ENCODE measurements around the gene KIAA0825. TPM values are rescaled to one million over a fixed set of nuclear protein-coding genes. Genes with fewer than 3 reads are reported as not detected.

KIAA0825 gene
- total RNA-seq, 1 experiment from 2014 or later = 1.9 TPM

DNA sequence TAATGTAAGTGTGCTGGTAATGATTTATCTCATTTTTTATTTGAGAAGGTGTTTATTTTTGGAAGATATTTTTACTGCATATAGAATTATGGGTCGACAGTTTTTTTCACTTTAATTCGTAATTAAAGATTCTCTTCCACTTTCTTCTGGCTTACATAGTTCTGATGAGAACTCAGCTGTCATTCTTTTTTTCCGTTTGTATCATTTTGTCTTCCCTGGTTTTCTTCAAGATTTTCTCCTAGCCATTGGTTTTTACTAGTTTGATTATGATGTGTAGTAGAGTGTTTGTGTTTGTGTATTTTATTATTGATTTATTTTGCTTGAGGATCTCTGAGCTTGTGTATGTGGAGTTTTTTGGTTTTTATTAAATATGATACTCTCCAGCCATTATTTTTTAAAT is 21.8 kb upstream of the KIAA0825 start:
- BruUV-seq (replicated peaks) = no TSS peak
- POLR2A ChIA-PET (ENCODE audit: unreplicated experiment) = no interaction called here

DNA sequence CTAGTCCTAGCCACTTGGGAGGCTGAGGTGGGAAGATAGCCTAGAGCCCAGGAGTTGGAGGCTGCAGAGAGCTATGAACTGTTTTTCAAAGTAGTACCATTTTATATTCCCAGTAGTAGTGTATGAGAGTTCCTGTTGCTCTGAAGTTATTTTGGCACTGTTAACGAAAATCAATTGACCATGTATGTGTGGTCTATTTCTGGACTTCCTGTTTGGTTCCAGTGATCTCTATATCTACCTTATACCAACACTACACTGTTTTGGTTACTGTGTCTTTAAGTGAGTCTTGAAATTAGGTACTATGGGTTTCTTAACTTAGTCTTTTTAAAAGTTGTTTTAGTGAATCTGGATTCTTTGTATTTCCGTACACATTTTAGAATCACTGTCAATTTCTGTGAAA is 13.6 kb upstream of the KIAA0825 start:
- H3K4me2 ChIP-seq = no peak overlapping the region
- intact Hi-C loops (cut with micrococcal nuclease; ENCODE audit: unreplicated experiment) = no loop called here
- BruUV-seq (replicated peaks) = no TSS peak
- H3K9me3 ChIP-seq (ENCODE audit: insufficient read depth, low read depth) = no peaks in the 10 kb centered on the region
- no peaks in the 10 kb centered on the region for H3K9me2 ChIP-seq (ENCODE audit: insufficient read depth)
- TF ChIP-seq EZH2 (IDR thresholded peaks at IDR 0.05; ENCODE audit: low read depth) = no peak
- TF ChIP-seq, protein P1, sequence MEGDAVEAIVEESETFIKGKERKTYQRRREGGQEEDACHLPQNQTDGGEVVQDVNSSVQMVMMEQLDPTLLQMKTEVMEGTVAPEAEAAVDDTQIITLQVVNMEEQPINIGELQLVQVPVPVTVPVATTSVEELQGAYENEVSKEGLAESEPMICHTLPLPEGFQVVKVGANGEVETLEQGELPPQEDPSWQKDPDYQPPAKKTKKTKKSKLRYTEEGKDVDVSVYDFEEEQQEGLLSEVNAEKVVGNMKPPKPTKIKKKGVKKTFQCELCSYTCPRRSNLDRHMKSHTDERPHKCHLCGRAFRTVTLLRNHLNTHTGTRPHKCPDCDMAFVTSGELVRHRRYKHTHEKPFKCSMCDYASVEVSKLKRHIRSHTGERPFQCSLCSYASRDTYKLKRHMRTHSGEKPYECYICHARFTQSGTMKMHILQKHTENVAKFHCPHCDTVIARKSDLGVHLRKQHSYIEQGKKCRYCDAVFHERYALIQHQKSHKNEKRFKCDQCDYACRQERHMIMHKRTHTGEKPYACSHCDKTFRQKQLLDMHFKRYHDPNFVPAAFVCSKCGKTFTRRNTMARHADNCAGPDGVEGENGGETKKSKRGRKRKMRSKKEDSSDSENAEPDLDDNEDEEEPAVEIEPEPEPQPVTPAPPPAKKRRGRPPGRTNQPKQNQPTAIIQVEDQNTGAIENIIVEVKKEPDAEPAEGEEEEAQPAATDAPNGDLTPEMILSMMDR (conservative IDR thresholded peaks at IDR 0.05) = no peak
- no peaks in the 10 kb centered on the region; the same call in 1 of the 2 replicates for H3K79me2 ChIP-seq (ENCODE audit: low read depth)
- H3K4me3 ChIP-seq = no peak overlapping the region
- H4K20me1 ChIP-seq (ENCODE audit: insufficient read depth) = no peaks in the 10 kb centered on the region
- no peak for DNase-seq
- CTCF ChIA-PET = no interaction called here
- H3K27ac ChIP-seq = no peak overlapping the region
- no peaks in the 10 kb centered on the region for H3K4me1 ChIP-seq (replicated peaks; ENCODE audit: insufficient read depth)
- POLR2A ChIA-PET (ENCODE audit: unreplicated experiment) = no interaction called here
- no peaks in the 10 kb centered on the region for H3F3A ChIP-seq (ENCODE audit: insufficient read depth, low read depth)
- no peak overlapping the region for H2AFZ ChIP-seq
- peaks cover 6% of the 10 kb centered on the region; the same call in 1 of the 2 replicates for H3K36me3 ChIP-seq (ENCODE audit: low read depth)
- H3K27me3 ChIP-seq (ENCODE audit: insufficient read depth, low read depth) = no peaks in the 10 kb centered on the region

More for the DNA sequence above, 21.8 kb upstream of the KIAA0825 start:
- Histone ChIP-seq H3K36me3 (ENCODE audit: low read depth) (peaks cover 15% of the 10 kb centered on the region), H3K9me3 (ENCODE audit: insufficient read depth, low read depth) (peaks cover 11% of the 10 kb centered on the region), H3K9me2 (ENCODE audit: insufficient read depth) (no peaks in the 10 kb centered on the region), H3K4me2 (no peak overlapping the region), H3K27me3 (ENCODE audit: insufficient read depth, low read depth) (no peaks in the 10 kb centered on the region), H4K20me1 (ENCODE audit: insufficient read depth) (no peaks in the 10 kb centered on the region), H3F3A (ENCODE audit: insufficient read depth, low read depth) (no peaks in the 10 kb centered on the region), H3K79me2 (ENCODE audit: low read depth) (no peaks in the 10 kb centered on the region), H2AFZ (no peak overlapping the region), H3K27ac (no peak overlapping the region), H3K4me1 (replicated peaks; ENCODE audit: insufficient read depth) (no peaks in the 10 kb centered on the region), H3K4me3 (no peak overlapping the region)
- CTCF ChIA-PET = no interaction called here
- no peak for TF ChIP-seq EZH2 (IDR thresholded peaks at IDR 0.05; ENCODE audit: low read depth)
- TF ChIP-seq, protein P1 (conservative IDR thresholded peaks at IDR 0.05) = no peak
- intact Hi-C loops (cut with micrococcal nuclease; ENCODE audit: unreplicated experiment) = no loop called here
- no peak for DNase-seq

DNA sequence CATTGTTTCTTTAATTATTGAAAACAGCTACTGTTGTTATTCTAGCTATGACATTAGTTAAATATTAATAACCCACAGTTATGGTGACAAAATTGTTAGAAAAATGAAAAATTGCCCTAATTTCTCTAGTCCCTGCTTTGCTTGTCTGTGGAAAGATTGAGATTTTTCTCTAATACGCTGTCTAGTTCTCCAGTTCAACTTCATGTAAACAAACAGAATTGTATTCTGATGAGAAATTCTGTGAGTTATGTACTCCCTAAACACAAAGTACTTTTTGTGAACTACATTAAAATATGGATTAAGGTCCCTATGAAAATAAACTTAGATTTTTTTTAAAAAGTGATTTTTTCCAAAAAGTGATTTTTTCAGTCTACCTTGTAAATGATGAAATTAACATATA is 8.8 kb upstream of the KIAA0825 start:
- CTCF ChIA-PET = no interaction called here
- no peak overlapping the region for H3K4me2 ChIP-seq

More for the DNA sequence above, 8.8 kb upstream of the KIAA0825 start:
- DNase-seq = no peak
- no peaks in the 10 kb centered on the region for H4K20me1 ChIP-seq (ENCODE audit: insufficient read depth)
- no peaks in the 10 kb centered on the region for H3K9me3 ChIP-seq (ENCODE audit: insufficient read depth, low read depth)
- H3K27me3 ChIP-seq (ENCODE audit: insufficient read depth, low read depth) = no peaks in the 10 kb centered on the region
- TF ChIP-seq EZH2 (IDR thresholded peaks at IDR 0.05; ENCODE audit: low read depth) = no peak
- TF ChIP-seq, protein P1 (conservative IDR thresholded peaks at IDR 0.05) = no peak
- no peaks in the 10 kb centered on the region for H3K4me1 ChIP-seq (replicated peaks; ENCODE audit: insufficient read depth)
- H3K36me3 ChIP-seq (ENCODE audit: low read depth) = peaks cover 4% of the 10 kb centered on the region; the same call in 1 of the 2 replicates
- peaks cover 24% of the 10 kb centered on the region for H3K79me2 ChIP-seq (ENCODE audit: low read depth)
- H3K27ac ChIP-seq = no peak overlapping the region
- no peak overlapping the region for H2AFZ ChIP-seq
- no peaks in the 10 kb centered on the region for H3F3A ChIP-seq (ENCODE audit: insufficient read depth, low read depth)
- POLR2A ChIA-PET (ENCODE audit: unreplicated experiment) = no interaction called here
- no peak overlapping the region for H3K4me3 ChIP-seq
- no TSS peak for BruUV-seq (replicated peaks)
- intact Hi-C loops (cut with micrococcal nuclease; ENCODE audit: unreplicated experiment) = no loop called here
- no peaks in the 10 kb centered on the region for H3K9me2 ChIP-seq (ENCODE audit: insufficient read depth)
